Osteoblast (primary cell): ENCODE results near the gene ARFGAP1. TPM values are rescaled to one million over a fixed set of nuclear protein-coding genes. Genes with fewer than 3 reads are reported as not detected.

Experiments
- DNase-seq: peaks from one replicate; pipeline ENCODE4 v3.0.0; 2011; ENCODE audit warnings: low spot score, mixed read lengths; ENCODE audit not compliant: insufficient read length; ENCODE audit errors: missing footprints
- H2AFZ ChIP-seq: 2 replicates; pipeline ENCODE4 v1.6.0; 2011; ENCODE audit warnings: mild to moderate bottlenecking, low read length
- H3K27ac ChIP-seq: 2 replicates; pipeline ENCODE4 v1.5.1; 2011; ENCODE audit warnings: mild to moderate bottlenecking, low read depth, low read length, moderate library complexity
- H3K27me3 ChIP-seq: 2 replicates; pipeline ENCODE4 v1.6.0; 2012; ENCODE audit warnings: mild to moderate bottlenecking, control low read depth, inconsistent platforms, low read length, moderate library complexity; ENCODE audit not compliant: insufficient read depth
- H3K36me3 ChIP-seq: 2 replicates; pipeline ENCODE4 v1.5.1; 2011; ENCODE audit warnings: mild to moderate bottlenecking, low read length, control low read depth, moderate library complexity; ENCODE audit not compliant: insufficient read depth
- H3K4me1 ChIP-seq: 2 replicates; pipeline ENCODE4 v1.5.1; 2011; ENCODE audit warnings: mild to moderate bottlenecking, low read length, control low read depth, moderate library complexity; ENCODE audit not compliant: insufficient read depth
- H3K4me2 ChIP-seq: 2 replicates; pipeline ENCODE4 v1.6.0; 2011; ENCODE audit warnings: mild to moderate bottlenecking, low read length; ENCODE audit not compliant: insufficient read depth
- H3K4me3 ChIP-seq: fragments of 200-600 bp; sonication (generic); 3 replicates; pipeline ENCODE4 v1.5.1; 2012; ENCODE audit warnings: mild to moderate bottlenecking, low read length, inconsistent platforms; ENCODE audit not compliant: insufficient read depth
- H3K79me2 ChIP-seq: 2 replicates; pipeline ENCODE4 v1.6.0; 2012; ENCODE audit warnings: mild to moderate bottlenecking, low read length, control low read depth, inconsistent platforms; ENCODE audit not compliant: insufficient read depth
- H3K9me3 ChIP-seq: 2 replicates; pipeline ENCODE4 v1.5.1; 2011; ENCODE audit warnings: low read depth, low read length, control low read depth
- H4K20me1 ChIP-seq: 2 replicates; pipeline ENCODE4 v1.6.0; 2012; ENCODE audit warnings: mild to moderate bottlenecking, low read length, control low read depth; ENCODE audit not compliant: insufficient read depth
- CTCF ChIP-seq: IDR thresholded peaks from 2 replicates; pipeline ENCODE4 v1.5.1; 2011; ENCODE audit warnings: mild to moderate bottlenecking, low read depth, low read length, moderate library complexity; ENCODE audit errors: extremely low read depth
- total RNA-seq: library from RNA; depleted of rRNA; stranded (reverse); fragments of >200 nt; gene quantifications from 2 replicates; pipeline ENCODE4 v1.2.3, GENCODE V29; 2012

The ARFGAP1 gene
- total RNA-seq, 1 donor = 68.4 TPM

GRCh38 chr20:63291811-63292210 lies 19.2 kb downstream of the ARFGAP1 start:
- Histone ChIP-seq H3K9me3 (no peaks in the 10 kb centered on the region), H3K36me3 (peaks cover 12% of the 10 kb centered on the region), H3K79me2 (no peaks in the 10 kb centered on the region), H3K27me3 (peaks cover 30% of the 10 kb centered on the region), H3K4me1 (peaks cover 7% of the 10 kb centered on the region), H3K4me2 (no peak overlapping the region), H3K4me3 (no peak overlapping the region), H2AFZ (no peak overlapping the region), H4K20me1 (peaks cover 58% of the 10 kb centered on the region), H3K27ac (no peak overlapping the region)
- peak; percentile 91 for DNase-seq
- TF ChIP-seq CTCF = no peak

DNA sequence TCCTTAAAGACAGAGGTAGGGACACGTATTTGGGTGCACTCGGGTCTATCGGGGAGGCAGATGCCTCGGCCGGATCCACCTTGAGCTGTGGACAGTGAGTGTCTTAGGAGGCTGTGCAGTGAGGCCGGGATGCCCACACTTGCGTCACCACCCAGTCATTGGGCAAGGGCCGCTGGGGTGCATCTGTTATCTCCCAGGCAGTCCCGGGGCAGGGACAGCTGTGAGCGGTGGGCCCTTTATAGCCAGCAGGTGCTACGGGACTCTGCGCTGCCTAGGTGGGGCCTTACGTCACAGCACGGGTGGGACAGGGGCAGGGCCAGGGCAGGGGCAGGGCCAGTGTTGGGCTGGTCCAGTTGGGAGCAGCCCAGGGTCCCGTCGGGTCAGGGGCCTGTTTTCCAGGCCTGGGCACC lies 19.7 kb downstream of the ARFGAP1 start:
- Histone ChIP-seq H3K79me2 (no peaks in the 10 kb centered on the region), H3K36me3 (peaks cover 12% of the 10 kb centered on the region), H3K27ac (no peak overlapping the region), H3K4me1 (peaks cover 7% of the 10 kb centered on the region), H3K4me2 (no peak overlapping the region), H2AFZ (no peak overlapping the region), H3K9me3 (no peaks in the 10 kb centered on the region), H3K27me3 (peaks cover 34% of the 10 kb centered on the region), H4K20me1 (peaks cover 53% of the 10 kb centered on the region), H3K4me3 (no peak overlapping the region)
- no peak for TF ChIP-seq CTCF
- peak; percentile 89 for DNase-seq

DNA sequence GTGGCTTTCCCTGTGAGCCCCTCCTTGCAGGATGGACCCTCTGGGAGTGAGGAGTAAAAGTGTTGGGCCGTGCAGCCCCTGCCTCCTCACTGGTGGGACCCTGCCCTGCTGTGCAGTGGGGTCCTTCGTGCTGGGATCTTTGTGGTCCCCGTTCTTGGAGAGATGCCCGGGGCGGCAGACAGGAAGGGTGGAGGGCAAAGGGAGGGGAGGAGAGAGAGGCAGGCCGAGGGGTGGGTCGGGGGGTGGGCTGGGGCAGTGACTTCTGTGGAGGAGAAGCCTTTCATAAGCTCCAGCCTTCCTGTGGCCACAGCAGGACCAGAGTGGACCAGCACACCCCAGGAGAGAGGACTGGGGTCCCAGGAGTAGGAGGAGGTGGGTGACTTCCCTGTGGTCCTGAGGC lies 20.3 kb downstream of the ARFGAP1 start, which contains the start of gene COL20A1:
TSS of gene COL20A1 (plus strand) at position 283 of the 400 bp plus-strand sequence. CDS start 1,922 bp downstream, outside the sequence.
- Histone ChIP-seq H2AFZ (no peak within 1 kb of the TSS), H3K9me3 (no peaks in the 10 kb centered on the region), H3K4me1 (peaks cover 7% of the 10 kb centered on the region), H3K4me2 (no peak within 1 kb of the TSS), H3K79me2 (no peaks in the 10 kb centered on the region), H3K27me3 (peaks cover 34% of the 10 kb centered on the region), H4K20me1 (peaks cover 47% of the 10 kb centered on the region), H3K27ac (no peak within 1 kb of the TSS), H3K4me3 (no peak within 1 kb of the TSS), H3K36me3 (peaks cover 9% of the 10 kb centered on the region)
- no peak for DNase-seq
- TF ChIP-seq CTCF = no peak

GRCh38 chr20:63293456-63293855 lies 20.8 kb downstream of the ARFGAP1 start:
- Histone ChIP-seq H3K36me3 (peaks cover 4% of the 10 kb centered on the region), H3K4me1 (peaks cover 7% of the 10 kb centered on the region), H3K4me3 (no peak overlapping the region), H4K20me1 (peaks cover 42% of the 10 kb centered on the region), H3K9me3 (no peaks in the 10 kb centered on the region), H3K27me3 (peaks cover 34% of the 10 kb centered on the region), H3K27ac (no peak overlapping the region), H3K4me2 (no peak overlapping the region), H3K79me2 (no peaks in the 10 kb centered on the region), H2AFZ (no peak overlapping the region)
- DNase-seq = no peak
- no peak for TF ChIP-seq CTCF
